GM18511 (cell line): ENCODE measurements around the gene KIF17.

ENCODE experiments used
- ATAC-seq: cut with Tn5 transposase; IDR thresholded peaks from one replicate; pipeline ENCODE4 v1.9.1; 2021; ENCODE audit warnings: mild to moderate bottlenecking, moderate library complexity; ENCODE audit not compliant: unreplicated experiment

The KIF17 gene

GRCh38 chr1:20632386-20632785 is 85.4 kb downstream of the KIF17 start:
- ATAC-seq: no peak

- ATAC-seq: no peak
These were observed 87.1 kb downstream of the KIF17 start for GRCh38 chr1:20630729-20631128.

- ATAC-seq: no peak
These were observed 91.3 kb downstream of the KIF17 start for GRCh38 chr1:20626524-20626923.

- ATAC-seq: no peak
These were observed 91.7 kb downstream of the KIF17 start for GRCh38 chr1:20626098-20626427.

- ATAC-seq: no peak
These were observed 92.4 kb downstream of the KIF17 start for GRCh38 chr1:20625176-20626097.

GRCh38 chr1:20624709-20625108 is 93.1 kb downstream of the KIF17 start:
- ATAC-seq: no peak

- ATAC-seq: no peak
These were observed 96.8 kb downstream of the KIF17 start for GRCh38 chr1:20621012-20621411.

- no peak for ATAC-seq
These were observed 97.8 kb downstream of the KIF17 start for GRCh38 chr1:20619999-20620398.

- ATAC-seq: no peak
These were observed 99.3 kb downstream of the KIF17 start for GRCh38 chr1:20618550-20618949.

GRCh38 chr1:20616847-20617487 is 100.8 kb downstream of the KIF17 start:
- ATAC-seq: no peak

- ATAC-seq: no peak
These were observed 101.6 kb downstream of the KIF17 start for GRCh38 chr1:20615946-20616846.

GRCh38 chr1:20614131-20614579 is 103.7 kb downstream of the KIF17 start:
- no peak for ATAC-seq
